Measurements from ENCODE around the gene POFUT1.

The POFUT1 gene

GRCh38 chr20:32208499-32209154, 947 bp downstream of the POFUT1 start:
- no peak for DNase-seq (ENCODE audit: low read depth)

GRCh38 chr20:32209850-32210605, 2.3 kb downstream of the POFUT1 start:
- no peak for DNase-seq (ENCODE audit: low read depth)

GRCh38 chr20:32213870-32214269, 6.2 kb downstream of the POFUT1 start:
- DNase-seq (ENCODE audit: low read depth) = no peak

GRCh38 chr20:32215147-32215546, 7.5 kb downstream of the POFUT1 start:
- no peak for DNase-seq (ENCODE audit: low read depth)

GRCh38 chr20:32215729-32216128, 8.0 kb downstream of the POFUT1 start:
- DNase-seq (ENCODE audit: low read depth) = no peak

GRCh38 chr20:32216179-32217142, 8.8 kb downstream of the POFUT1 start:
- no peak for DNase-seq (ENCODE audit: low read depth)

- no peak for DNase-seq (ENCODE audit: low read depth)
These were observed 10.6 kb downstream of the POFUT1 start for GRCh38 chr20:32218156-32218900.

GRCh38 chr20:32224463-32224862, 16.8 kb downstream of the POFUT1 start:
- no peak for DNase-seq (ENCODE audit: low read depth)

GRCh38 chr20:32226391-32226790, 18.7 kb downstream of the POFUT1 start:
- no peak for DNase-seq (ENCODE audit: low read depth)

GRCh38 chr20:32227306-32227705, 19.6 kb downstream of the POFUT1 start:
- DNase-seq (ENCODE audit: low read depth) = no peak

- no peak for DNase-seq (ENCODE audit: low read depth)
These were observed 20.3 kb downstream of the POFUT1 start for GRCh38 chr20:32227744-32228688.

GRCh38 chr20:32229251-32229747, 21.6 kb downstream of the POFUT1 start:
- DNase-seq (ENCODE audit: low read depth) = no peak

- no peak for DNase-seq (ENCODE audit: low read depth)
These were observed 23.0 kb downstream of the POFUT1 start for GRCh38 chr20:32230707-32231106.

GRCh38 chr20:32231245-32231644, 23.6 kb downstream of the POFUT1 start:
- DNase-seq (ENCODE audit: low read depth) = no peak

GRCh38 chr20:32231847-32232246, 24.2 kb downstream of the POFUT1 start:
- no peak for DNase-seq (ENCODE audit: low read depth)

GRCh38 chr20:32232326-32232886, 24.7 kb downstream of the POFUT1 start:
- no peak for DNase-seq (ENCODE audit: low read depth)

- DNase-seq (ENCODE audit: low read depth) = no peak
These were observed 25.6 kb downstream of the POFUT1 start for GRCh38 chr20:32233286-32233685.

- DNase-seq (ENCODE audit: low read depth) = no peak
These were observed 26.6 kb downstream of the POFUT1 start for GRCh38 chr20:32234135-32234808.

GRCh38 chr20:32235331-32236047, 27.8 kb downstream of the POFUT1 start:
- DNase-seq (ENCODE audit: low read depth) = no peak

All from stromal cell of bone marrow (primary cell).